Upper lobe of right lung (tissue), 1 donor: ENCODE measurements around the gene FUT7. TPM values are rescaled to one million over a fixed set of nuclear protein-coding genes. Genes with fewer than 3 reads are reported as not detected.
A peak's percentile ranks its signal among the peaks of the same experiment; 100 is the strongest.

Experiments
- ATAC-seq: fragments of 200-7000 bp; cut with Tn5 transposase; one replicate; pipeline ENCODE4 v1.9.1; 2020; ENCODE audit warnings: mild to moderate bottlenecking, moderate library complexity
- DNase-seq: peaks from one replicate; pipeline ENCODE4 v3.0.0-alpha.2; 2020
- H3K27ac ChIP-seq: fragments of 200-600 bp; one replicate; pipeline ENCODE4 v1.8.0; 2022
- H3K27me3 ChIP-seq: fragments of 200-600 bp; one replicate; pipeline ENCODE4 v1.8.0; 2022; ENCODE audit warnings: mild to moderate bottlenecking
- H3K36me3 ChIP-seq: fragments of 200-600 bp; one replicate; pipeline ENCODE4 v1.8.0; 2022
- H3K4me1 ChIP-seq: fragments of 200-600 bp; one replicate; pipeline ENCODE4 v1.8.0; 2022
- H3K4me3 ChIP-seq: fragments of 200-600 bp; one replicate; pipeline ENCODE4 v1.8.0; 2022; ENCODE audit warnings: mild to moderate bottlenecking
- H3K9me3 ChIP-seq: fragments of 200-600 bp; one replicate; pipeline ENCODE4 v1.8.0; 2022
- intact Hi-C: fragments of 100-400 bp; cut with DNase I; formaldehyde crosslinking; loops from one replicate; pipeline ENCODE4 v1.11.0; 2022
- total RNA-seq: library from RNA; stranded (reverse); fragmentation: NEBNext Ultra II Directional; extraction: Animal tissue kit (Norgen Biotek cat#: 25700); gene quantifications from one replicate; pipeline ENCODE4 v1.2.1, GENCODE V29; 2021
- TF ChIP-seq, protein P1 (sequence below): fragments of 200-600 bp; IDR thresholded peaks from one replicate; pipeline ENCODE4 v1.8.0; 2022; ENCODE audit warnings: antibody characterized with exemption
- donor health status: DM: no; HTN: yes; CAD: no; lungs with severe emphysema.

Gene FUT7
- total RNA-seq, 1 donor from 2014 or later, result 0.81 TPM

DNA sequence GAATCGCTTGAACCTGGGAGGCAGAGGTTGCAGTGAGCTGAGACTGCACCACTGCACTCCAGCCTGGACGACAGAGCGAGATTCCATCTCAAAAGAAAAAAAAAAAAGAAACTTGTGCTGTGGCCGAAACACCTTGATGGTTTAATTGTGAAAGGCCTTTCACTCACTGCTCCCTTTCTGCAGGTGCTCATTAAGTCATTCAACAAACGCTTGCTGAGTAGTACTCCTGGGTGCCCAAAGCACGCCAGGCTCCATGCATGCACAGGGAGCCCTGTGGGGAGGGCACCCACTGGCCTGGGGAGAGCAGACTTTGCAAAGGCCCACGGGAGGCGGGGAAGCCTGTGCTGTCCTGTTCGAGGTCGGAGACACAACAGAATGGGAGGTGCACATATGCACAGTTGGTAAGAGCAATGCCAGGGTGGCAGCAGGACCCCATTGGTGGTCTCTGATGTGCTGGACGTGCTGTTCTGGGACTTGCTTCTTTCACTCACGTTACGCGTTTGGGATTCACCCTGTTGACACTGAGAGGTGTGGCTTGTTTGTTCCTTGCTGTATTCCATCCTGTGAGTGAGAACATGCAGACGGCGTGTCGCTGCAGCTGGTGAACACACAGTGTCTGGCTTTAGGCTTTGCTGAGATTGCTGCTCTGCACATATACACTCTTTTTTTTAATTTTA, 25.0 kb upstream of the FUT7 start:
- no peak for DNase-seq

DNA sequence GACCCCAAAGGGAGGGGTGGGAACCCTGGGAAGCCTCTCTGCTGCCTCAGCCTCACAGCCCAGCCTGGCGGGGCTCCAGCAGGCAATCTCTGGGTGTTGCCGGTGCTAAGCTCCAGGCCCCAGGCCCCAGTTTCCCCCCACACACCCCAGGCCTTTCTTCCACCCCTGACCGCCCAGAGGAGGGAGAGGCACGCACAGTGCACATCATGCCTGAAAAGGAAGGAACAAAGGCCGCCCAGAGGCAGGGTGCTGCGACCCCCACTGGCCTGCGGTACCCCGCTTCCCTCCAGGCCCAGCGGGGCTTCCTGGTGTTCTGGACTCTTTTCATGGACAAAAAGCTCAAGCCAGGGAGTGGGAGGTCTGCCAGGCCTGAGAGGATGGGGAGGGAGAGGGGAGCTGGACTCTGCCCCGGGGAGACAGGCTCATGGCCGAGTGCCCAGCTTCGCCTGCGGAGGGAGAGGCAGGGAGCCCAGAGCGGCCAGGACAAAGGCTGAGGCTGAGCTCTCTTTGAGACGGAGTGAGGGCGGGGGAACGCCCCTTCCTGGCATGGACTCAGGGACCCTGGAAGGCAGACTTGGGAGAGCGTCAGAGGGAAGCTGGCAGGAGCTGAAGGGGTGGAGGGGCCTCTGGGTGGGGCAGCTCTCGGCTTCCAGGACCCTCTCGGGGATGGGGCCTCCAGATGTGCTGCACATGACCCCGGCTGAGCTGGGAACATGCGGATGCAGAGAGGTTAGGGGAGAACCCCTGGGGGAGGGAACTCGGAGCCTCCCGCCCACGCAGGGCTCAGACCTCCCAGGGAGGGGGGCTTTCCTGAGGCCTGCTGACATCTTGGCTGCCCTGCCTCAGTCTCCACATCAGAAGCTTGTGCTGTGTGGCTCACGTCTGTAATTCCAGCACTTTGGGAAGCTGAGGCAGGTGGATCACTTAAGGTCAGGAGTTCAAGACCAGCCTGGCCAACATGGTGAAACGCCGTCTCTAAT, 23.8 kb upstream of the FUT7 start:
- DNase-seq (no peak), ATAC-seq (peak; percentile 42)
- H3K36me3 ChIP-seq, result no peaks in the 10 kb centered on the region
- peaks cover 32% of the 10 kb centered on the region for H3K27me3 ChIP-seq
- TF ChIP-seq, protein P1, sequence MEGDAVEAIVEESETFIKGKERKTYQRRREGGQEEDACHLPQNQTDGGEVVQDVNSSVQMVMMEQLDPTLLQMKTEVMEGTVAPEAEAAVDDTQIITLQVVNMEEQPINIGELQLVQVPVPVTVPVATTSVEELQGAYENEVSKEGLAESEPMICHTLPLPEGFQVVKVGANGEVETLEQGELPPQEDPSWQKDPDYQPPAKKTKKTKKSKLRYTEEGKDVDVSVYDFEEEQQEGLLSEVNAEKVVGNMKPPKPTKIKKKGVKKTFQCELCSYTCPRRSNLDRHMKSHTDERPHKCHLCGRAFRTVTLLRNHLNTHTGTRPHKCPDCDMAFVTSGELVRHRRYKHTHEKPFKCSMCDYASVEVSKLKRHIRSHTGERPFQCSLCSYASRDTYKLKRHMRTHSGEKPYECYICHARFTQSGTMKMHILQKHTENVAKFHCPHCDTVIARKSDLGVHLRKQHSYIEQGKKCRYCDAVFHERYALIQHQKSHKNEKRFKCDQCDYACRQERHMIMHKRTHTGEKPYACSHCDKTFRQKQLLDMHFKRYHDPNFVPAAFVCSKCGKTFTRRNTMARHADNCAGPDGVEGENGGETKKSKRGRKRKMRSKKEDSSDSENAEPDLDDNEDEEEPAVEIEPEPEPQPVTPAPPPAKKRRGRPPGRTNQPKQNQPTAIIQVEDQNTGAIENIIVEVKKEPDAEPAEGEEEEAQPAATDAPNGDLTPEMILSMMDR, result no peak
- no peak overlapping the region for H3K4me3 ChIP-seq
- H3K27ac ChIP-seq, result no peak overlapping the region
- peaks cover 22% of the 10 kb centered on the region for H3K4me1 ChIP-seq
- H3K9me3 ChIP-seq, result no peaks in the 10 kb centered on the region
- intact Hi-C loops, result no loop called here

More for the DNA sequence above, 25.0 kb upstream of the FUT7 start:
- Histone ChIP-seq H3K36me3 (no peaks in the 10 kb centered on the region), H3K9me3 (no peaks in the 10 kb centered on the region), H3K4me3 (no peak overlapping the region), H3K4me1 (peaks cover 22% of the 10 kb centered on the region), H3K27me3 (peaks cover 21% of the 10 kb centered on the region), H3K27ac (no peak overlapping the region)
- intact Hi-C loops, result no loop called here
- no peak for ATAC-seq
- TF ChIP-seq, protein P1, result no peak

DNA sequence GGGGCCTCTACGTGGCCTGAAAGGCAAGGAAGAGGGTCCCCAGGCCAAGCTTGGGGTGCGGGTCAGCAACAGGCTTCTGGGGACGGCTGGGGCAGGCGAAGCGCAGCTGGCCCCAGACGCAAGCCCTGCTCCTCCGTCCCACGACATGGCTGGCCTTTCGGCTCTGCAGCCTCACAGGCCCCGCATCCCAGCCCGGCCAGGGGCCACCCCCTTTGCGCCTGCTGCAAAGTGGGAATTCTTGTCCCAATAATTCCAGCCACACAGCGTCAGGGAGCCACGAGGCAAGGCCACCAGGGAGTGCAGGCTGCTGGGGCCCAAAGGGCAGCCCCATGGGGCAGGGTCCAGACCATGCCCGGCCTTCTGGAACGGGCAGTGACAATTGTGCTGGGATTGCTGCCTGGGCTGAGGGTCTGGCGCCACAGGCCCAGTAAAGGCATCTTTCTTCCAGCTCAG, 23.1 kb upstream of the FUT7 start:
- H3K36me3 ChIP-seq, result no peaks in the 10 kb centered on the region
- no peaks in the 10 kb centered on the region for H3K9me3 ChIP-seq
- H3K27me3 ChIP-seq, result peaks cover 37% of the 10 kb centered on the region
- ATAC-seq, result no peak
- H3K27ac ChIP-seq, result no peak overlapping the region
- DNase-seq, result no peak
- TF ChIP-seq, protein P1, result no peak
- peaks cover 22% of the 10 kb centered on the region for H3K4me1 ChIP-seq
- intact Hi-C loops, result no loop called here
- no peak overlapping the region for H3K4me3 ChIP-seq

DNA sequence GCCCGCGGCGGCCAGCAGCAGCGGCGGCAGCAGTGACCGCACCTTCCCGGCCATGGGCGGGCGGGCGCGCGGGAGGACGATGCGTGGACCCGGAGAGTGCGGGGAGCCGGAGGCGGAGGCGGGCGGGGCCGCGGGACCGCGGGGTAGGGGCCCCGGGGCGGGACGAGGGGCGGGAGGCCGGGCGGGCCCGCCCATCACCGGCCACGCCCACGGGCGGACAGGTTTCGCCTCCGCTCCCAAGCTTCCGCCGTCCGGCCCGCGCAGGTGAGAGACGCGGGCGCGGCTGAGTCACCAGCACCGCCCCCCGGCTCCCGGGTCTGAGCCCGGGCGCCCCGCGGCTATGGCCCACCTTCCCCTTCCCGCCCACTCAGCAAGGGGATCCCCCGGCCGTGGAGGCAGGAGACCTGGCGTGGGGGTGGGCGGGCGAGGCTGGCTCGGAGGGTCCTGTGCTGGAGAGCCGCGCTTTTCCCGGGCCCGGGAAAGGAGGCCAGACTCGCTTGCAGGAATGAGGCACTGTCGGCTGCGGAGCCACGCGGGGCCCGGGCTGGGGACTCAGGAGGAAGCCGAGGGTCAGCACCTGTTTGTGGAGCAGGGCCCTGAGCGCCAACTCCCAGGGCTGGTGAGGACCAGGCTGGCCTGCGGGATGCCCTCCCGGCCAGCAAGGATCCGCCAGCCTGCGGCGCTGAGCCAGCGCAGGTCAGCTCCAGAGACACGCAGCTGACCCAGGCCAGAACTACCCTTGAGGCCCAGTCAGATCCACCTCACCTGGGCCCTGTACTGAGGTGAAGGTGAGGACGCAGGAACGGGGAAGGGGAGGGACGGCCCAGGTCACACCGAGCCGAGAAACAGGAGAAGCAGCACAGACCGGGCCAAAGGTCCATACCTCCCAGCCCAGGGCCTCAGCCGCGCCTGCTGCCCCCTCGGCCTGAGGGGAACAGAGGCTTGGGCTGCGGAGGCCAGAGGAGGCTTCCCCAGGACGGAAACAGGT, 22.4 kb upstream of the FUT7 start, which contains the start of gene ENTPD2:
ENTPD2 (minus strand) TSS at position 118 of the 988 bp plus-strand sequence; CDS start at position 54, 64 bp downstream.
- ATAC-seq (peak; percentile 80), DNase-seq (peak; percentile 85)
- intact Hi-C loops, result no loop called here
- TF ChIP-seq, protein P1, result no peak
- H3K9me3 ChIP-seq, result no peaks in the 10 kb centered on the region
- H3K36me3 ChIP-seq, result no peaks in the 10 kb centered on the region
- H3K27ac ChIP-seq, result no peak within 1 kb of the TSS
- peaks cover 22% of the 10 kb centered on the region for H3K4me1 ChIP-seq
- H3K27me3 ChIP-seq, result peaks cover 42% of the 10 kb centered on the region
- peak within 1 kb of the TSS; percentile 36 for H3K4me3 ChIP-seq
